Prostate gland (tissue), 2 donors: ENCODE measurements around the gene RUNX3. TPM values are rescaled to one million over a fixed set of nuclear protein-coding genes. Genes with fewer than 3 reads are reported as not detected.

Experiments
- DNase-seq: peaks from one replicate; pipeline ENCODE4 v3.0.0-alpha.2; 2019; ENCODE audit warnings: low spot score
- H3K27ac ChIP-seq, 2 donors: fragments of 200-600 bp; sonication (generic); 2 replicates each; pipeline ENCODE4 v1.5.1; 2017 to 2019
- H3K27me3 ChIP-seq: fragments of 200-600 bp; sonication (generic); replicated peaks from 2 replicates; pipeline ENCODE4 v1.5.1; 2019; ENCODE audit not compliant: insufficient read depth
- H3K36me3 ChIP-seq, 2 donors: fragments of 200-600 bp; sonication (generic); 1 replicate in 1 of 2; 2 replicates in 1 of 2; pipeline versions ENCODE4 v1.5.1 to v1.8.1; 2017 to 2019
- H3K4me1 ChIP-seq: fragments of 200-600 bp; sonication (generic); replicated peaks from 2 replicates; pipeline ENCODE4 v1.5.1; 2019
- H3K4me3 ChIP-seq, 2 donors: fragments of 200-600 bp; sonication (generic); 2 replicates each; pipeline ENCODE4 v1.5.1; 2017 to 2019
- H3K9me3 ChIP-seq: fragments of 200-600 bp; sonication (generic); 2 replicates; pipeline ENCODE4 v1.5.1; 2017
- POLR2A ChIP-seq: fragments of 450-650 bp; IDR thresholded peaks from one replicate; pipeline ENCODE4 v1.6.1; 2016; ENCODE audit warnings: antibody characterized with exemption, mild to moderate bottlenecking
- POLR2AphosphoS5 ChIP-seq: sonication (generic); formaldehyde crosslinking; IDR thresholded peaks from one replicate; pipeline ENCODE4 v1.6.1; 2017; ENCODE audit warnings: antibody characterized with exemption
- WGBS: methylation state at CpG from one replicate; pipeline ENCODE4 v1.1.5; 2018; 5-methylcytosine and 5-hydroxymethylcytosine counted together
- intact Hi-C: fragments of 100-400 bp; cut with DNase I; formaldehyde crosslinking; loops from one replicate; pipeline ENCODE4 v1.14.2; 2022
- total RNA-seq, 2 donors: library from RNA; depleted of rRNA; stranded (reverse); fragments of >200 nt; gene quantifications; one replicate each; pipeline ENCODE4 v1.1.0, GENCODE V29; 2016
- TF ChIP-seq, protein P1 (sequence below), 4 experiments: fragments of 200-600 bp in 2 of 4; fragments of 450-650 bp in 2 of 4; sonication (generic) in 2 of 4; IDR thresholded peaks; 1 replicate in 3 of 4; 2 replicates in 1 of 4; pipeline ENCODE4 v1.5.1; 2016 to 2019; ENCODE audit warnings: antibody characterized with exemption in 4 of 4, mild to moderate bottlenecking in 2 of 4, moderate library complexity in 2 of 4

RUNX3 gene
- total RNA-seq, 2 donors from 2014 or later, result 2.5 to 3.4 TPM

DNA sequence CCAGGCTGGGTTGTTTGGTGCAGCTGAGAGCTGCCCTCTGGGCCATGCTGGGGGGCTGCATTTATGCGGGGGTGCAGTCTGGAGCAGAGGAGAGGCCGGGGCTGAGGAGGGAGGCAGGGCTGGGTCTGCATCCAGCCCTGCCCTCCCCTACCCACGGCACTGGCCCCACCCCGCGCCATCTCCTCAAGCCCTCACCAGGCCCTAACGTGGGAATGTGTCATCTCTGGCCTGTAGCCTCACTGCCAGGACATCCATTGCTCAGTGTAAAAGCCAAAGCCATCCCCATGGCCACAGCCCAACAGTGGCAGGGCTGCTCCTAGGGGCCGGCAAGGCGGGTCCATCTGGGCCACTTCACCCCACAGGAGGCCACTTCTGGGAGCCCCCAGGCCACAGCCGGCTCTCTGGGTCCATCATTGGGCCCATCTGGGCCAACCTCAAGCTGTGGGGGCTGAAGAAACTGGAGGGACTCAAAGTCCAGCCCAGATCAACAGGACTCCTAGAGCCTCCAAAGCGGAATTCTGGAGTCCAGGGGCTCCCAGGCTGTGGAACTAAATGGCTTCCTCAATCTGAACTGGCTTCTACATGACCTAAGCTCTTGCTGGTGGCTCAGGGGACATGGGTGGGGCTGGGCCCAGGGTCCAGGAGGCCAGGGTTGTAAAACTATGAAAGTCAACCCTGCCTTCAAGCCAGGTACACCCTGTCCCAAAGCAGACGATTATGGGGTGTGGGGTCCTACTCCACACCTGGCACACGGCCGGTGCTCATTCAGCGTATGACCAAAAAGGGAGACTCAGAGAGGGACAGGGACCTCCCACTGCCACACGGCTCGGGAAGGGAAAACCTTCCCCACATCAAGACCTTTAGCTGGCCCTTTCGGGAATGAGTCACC, 32.6 kb downstream of the RUNX3 start:
- DNase-seq, result no peak
- 68% methylated on average over 17 of the region's 17 CpGs for WGBS
- Histone ChIP-seq H3K36me3 (no peaks in the 10 kb centered on the region), H3K27ac (no peak overlapping the region), H3K9me3 (no peaks in the 10 kb centered on the region), H3K27me3 (no peaks in the 10 kb centered on the region), H3K4me3 (no peak overlapping the region), H3K4me1 (no peaks in the 10 kb centered on the region)
- intact Hi-C loops, result no loop called here
- TF ChIP-seq POLR2AphosphoS5, result no peak

GRCh38 chr1:24896596-24897262, 33.3 kb downstream of the RUNX3 start:
- no peak for TF ChIP-seq POLR2AphosphoS5
- no peak for TF ChIP-seq POLR2A
- TF ChIP-seq, protein P1, sequence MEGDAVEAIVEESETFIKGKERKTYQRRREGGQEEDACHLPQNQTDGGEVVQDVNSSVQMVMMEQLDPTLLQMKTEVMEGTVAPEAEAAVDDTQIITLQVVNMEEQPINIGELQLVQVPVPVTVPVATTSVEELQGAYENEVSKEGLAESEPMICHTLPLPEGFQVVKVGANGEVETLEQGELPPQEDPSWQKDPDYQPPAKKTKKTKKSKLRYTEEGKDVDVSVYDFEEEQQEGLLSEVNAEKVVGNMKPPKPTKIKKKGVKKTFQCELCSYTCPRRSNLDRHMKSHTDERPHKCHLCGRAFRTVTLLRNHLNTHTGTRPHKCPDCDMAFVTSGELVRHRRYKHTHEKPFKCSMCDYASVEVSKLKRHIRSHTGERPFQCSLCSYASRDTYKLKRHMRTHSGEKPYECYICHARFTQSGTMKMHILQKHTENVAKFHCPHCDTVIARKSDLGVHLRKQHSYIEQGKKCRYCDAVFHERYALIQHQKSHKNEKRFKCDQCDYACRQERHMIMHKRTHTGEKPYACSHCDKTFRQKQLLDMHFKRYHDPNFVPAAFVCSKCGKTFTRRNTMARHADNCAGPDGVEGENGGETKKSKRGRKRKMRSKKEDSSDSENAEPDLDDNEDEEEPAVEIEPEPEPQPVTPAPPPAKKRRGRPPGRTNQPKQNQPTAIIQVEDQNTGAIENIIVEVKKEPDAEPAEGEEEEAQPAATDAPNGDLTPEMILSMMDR (IDR thresholded peaks at IDR 0.05), result no peak
- Histone ChIP-seq H3K36me3 (no peaks in the 10 kb centered on the region), H3K4me3 (no peak overlapping the region), H3K27me3 (no peaks in the 10 kb centered on the region), H3K27ac (no peak overlapping the region), H3K9me3 (no peaks in the 10 kb centered on the region), H3K4me1 (no peaks in the 10 kb centered on the region)
- DNase-seq, result no peak
- 73% methylated on average over 14 of the region's 14 CpGs for WGBS
- intact Hi-C loops, result no loop called here

- H3K4me3 ChIP-seq, result no peak overlapping the region
- WGBS, result 87% methylated on average over 6 of the region's 6 CpGs
- H3K4me1 ChIP-seq, result no peaks in the 10 kb centered on the region
- H3K27me3 ChIP-seq, result no peaks in the 10 kb centered on the region
- no peaks in the 10 kb centered on the region for H3K36me3 ChIP-seq
- H3K27ac ChIP-seq, result no peak overlapping the region
- intact Hi-C loops, result no loop called here
- no peak for DNase-seq
- TF ChIP-seq, protein P1 (IDR thresholded peaks at IDR 0.05), result no peak
- TF ChIP-seq POLR2AphosphoS5 (no peak), POLR2A (no peak)
- H3K9me3 ChIP-seq, result no peaks in the 10 kb centered on the region
Measured at GRCh38 chr1:24896176-24896575, 33.9 kb downstream of the RUNX3 start.

GRCh38 chr1:24895511-24895910, 34.6 kb downstream of the RUNX3 start:
- 92% methylated on average over 4 of the region's 4 CpGs for WGBS
- Histone ChIP-seq H3K27ac (no peak overlapping the region), H3K27me3 (no peaks in the 10 kb centered on the region), H3K4me3 (no peak overlapping the region), H3K36me3 (no peaks in the 10 kb centered on the region), H3K4me1 (no peaks in the 10 kb centered on the region), H3K9me3 (no peaks in the 10 kb centered on the region)
- intact Hi-C loops, result no loop called here
- no peak for DNase-seq
- TF ChIP-seq, protein P1 (IDR thresholded peaks at IDR 0.05), result no peak
- TF ChIP-seq POLR2A, result no peak
- no peak for TF ChIP-seq POLR2AphosphoS5

- Histone ChIP-seq H3K27me3 (no peaks in the 10 kb centered on the region), H3K36me3 (no peaks in the 10 kb centered on the region), H3K4me3 (no peak overlapping the region), H3K4me1 (no peaks in the 10 kb centered on the region), H3K27ac (no peak overlapping the region), H3K9me3 (no peaks in the 10 kb centered on the region)
- TF ChIP-seq, protein P1 (IDR thresholded peaks at IDR 0.05), result no peak
- TF ChIP-seq POLR2AphosphoS5, result no peak
- TF ChIP-seq POLR2A, result no peak
- intact Hi-C loops, result no loop called here
- 71% methylated on average over 8 of the region's 8 CpGs for WGBS
- DNase-seq, result no peak
Measured at GRCh38 chr1:24894002-24894401, 36.1 kb downstream of the RUNX3 start.
